GM21576 (cell line): ENCODE results near the gene AKR1C2.
"Not testable (repeated sequence)": the region's sequence is repeated elsewhere in the genome, so short reads cannot be mapped to it uniquely, and the experiment has no call there.

ENCODE experiments used
- ATAC-seq: cut with Tn5 transposase; IDR thresholded peaks from one replicate; pipeline ENCODE4 v1.9.1; 2021; ENCODE audit warnings: mild to moderate bottlenecking, moderate library complexity; ENCODE audit not compliant: unreplicated experiment

Gene AKR1C2

GRCh38 chr10:5003127-5004029 lies at the start of gene AKR1C2:
TSS of gene AKR1C2 (minus strand) at chr10:5003857. CDS start at chr10:5003835, 22 bp downstream.
- not testable (repeated sequence) for ATAC-seq

- not testable (repeated sequence) for ATAC-seq
These were observed 49.4 kb upstream of the AKR1C2 start for GRCh38 chr10:5052951-5053500.

GRCh38 chr10:5047912-5048628 lies 44.4 kb upstream of the AKR1C2 start:
- ATAC-seq = no peak

GRCh38 chr10:5047055-5047454 lies 43.4 kb upstream of the AKR1C2 start:
- ATAC-seq = not testable (repeated sequence)

- no peak for ATAC-seq
These were observed 42.8 kb upstream of the AKR1C2 start for GRCh38 chr10:5046410-5046809.

GRCh38 chr10:5045095-5045494 lies 41.4 kb upstream of the AKR1C2 start:
- no peak for ATAC-seq

- no peak for ATAC-seq
These were observed 40.1 kb upstream of the AKR1C2 start for GRCh38 chr10:5043716-5044115.

GRCh38 chr10:5042922-5043321 lies 39.3 kb upstream of the AKR1C2 start:
- ATAC-seq = no peak

- ATAC-seq = no peak
These were observed 37.9 kb upstream of the AKR1C2 start for GRCh38 chr10:5041471-5042023.

GRCh38 chr10:5040781-5041470 lies 37.3 kb upstream of the AKR1C2 start:
- no peak for ATAC-seq

GRCh38 chr10:5040010-5040673 lies 36.5 kb upstream of the AKR1C2 start:
- no peak for ATAC-seq

GRCh38 chr10:5038733-5039132 lies 35.1 kb upstream of the AKR1C2 start:
- ATAC-seq = no peak

- ATAC-seq = no peak
These were observed 34.4 kb upstream of the AKR1C2 start for GRCh38 chr10:5038101-5038500.

- ATAC-seq = no peak
These were observed 32.9 kb upstream of the AKR1C2 start for GRCh38 chr10:5036511-5036910.

- no peak for ATAC-seq
These were observed 31.7 kb upstream of the AKR1C2 start for GRCh38 chr10:5035356-5035755.

GRCh38 chr10:5034588-5034987 lies 30.9 kb upstream of the AKR1C2 start:
- ATAC-seq = no peak

- no peak for ATAC-seq
These were observed 29.6 kb upstream of the AKR1C2 start for GRCh38 chr10:5033061-5033778.

GRCh38 chr10:5032444-5032843 lies 28.8 kb upstream of the AKR1C2 start:
- not testable (repeated sequence) for ATAC-seq

GRCh38 chr10:5031588-5031987 lies 27.9 kb upstream of the AKR1C2 start:
- not testable (repeated sequence) for ATAC-seq

- ATAC-seq = no peak
These were observed 27.3 kb upstream of the AKR1C2 start for GRCh38 chr10:5030989-5031388.
